Middle frontal gyrus (tissue), 1 donor: ENCODE measurements around the gene GBP1.
"Not testable (repeated sequence)": the region's sequence is repeated elsewhere in the genome, so short reads cannot be mapped to it uniquely, and the experiment has no call there.

Experiments
- DNase-seq: peaks from one replicate; pipeline ENCODE4 v3.0.0-alpha.2; 2015; ENCODE audit warnings: low spot score; ENCODE audit errors: extremely low spot score

The GBP1 gene

DNA sequence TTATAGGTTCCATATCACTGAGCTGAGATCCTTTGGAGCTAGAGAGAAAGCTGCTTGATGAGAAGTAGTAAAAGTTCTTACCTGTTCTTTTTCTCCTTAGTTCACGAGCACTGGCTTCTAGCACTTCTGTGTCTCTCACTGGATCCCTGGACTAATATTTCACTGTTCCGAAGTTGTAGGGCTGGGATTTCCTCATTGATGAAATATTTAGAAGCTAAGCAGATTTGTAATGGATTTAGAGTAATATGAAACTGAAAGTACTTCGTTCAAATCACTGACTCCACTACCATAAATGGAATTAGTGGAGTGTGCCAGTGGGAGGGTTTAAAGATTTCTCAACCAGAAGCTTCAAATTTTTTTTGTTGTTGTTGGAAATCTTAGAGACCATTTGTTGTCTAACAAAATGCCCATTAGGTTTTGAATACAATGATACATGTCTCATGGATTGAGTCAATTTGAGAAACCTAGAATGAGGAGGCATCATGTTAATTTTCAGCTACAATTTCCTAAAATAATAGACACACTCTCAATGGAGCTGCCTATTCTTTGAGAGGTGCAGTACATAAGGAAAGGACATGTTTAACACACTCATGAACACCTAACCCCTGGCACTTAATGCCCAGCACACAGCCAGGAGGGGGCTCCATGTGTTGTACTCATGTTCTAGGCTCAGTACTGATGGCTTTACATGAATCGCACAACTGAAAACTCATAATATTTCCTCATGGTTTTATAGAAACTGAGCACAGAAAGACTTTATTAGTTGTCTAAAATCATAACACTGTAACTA lies at the start of gene GBP1:
TSS of gene GBP1 (minus strand) at position 130 of the 790 bp plus-strand sequence. CDS start 1,974 bp downstream, outside the sequence.
- no peak for DNase-seq

- no peak for DNase-seq
Observed at GRCh38 chr1:89114662-89115061, 49.7 kb upstream of the GBP1 start.

DNA sequence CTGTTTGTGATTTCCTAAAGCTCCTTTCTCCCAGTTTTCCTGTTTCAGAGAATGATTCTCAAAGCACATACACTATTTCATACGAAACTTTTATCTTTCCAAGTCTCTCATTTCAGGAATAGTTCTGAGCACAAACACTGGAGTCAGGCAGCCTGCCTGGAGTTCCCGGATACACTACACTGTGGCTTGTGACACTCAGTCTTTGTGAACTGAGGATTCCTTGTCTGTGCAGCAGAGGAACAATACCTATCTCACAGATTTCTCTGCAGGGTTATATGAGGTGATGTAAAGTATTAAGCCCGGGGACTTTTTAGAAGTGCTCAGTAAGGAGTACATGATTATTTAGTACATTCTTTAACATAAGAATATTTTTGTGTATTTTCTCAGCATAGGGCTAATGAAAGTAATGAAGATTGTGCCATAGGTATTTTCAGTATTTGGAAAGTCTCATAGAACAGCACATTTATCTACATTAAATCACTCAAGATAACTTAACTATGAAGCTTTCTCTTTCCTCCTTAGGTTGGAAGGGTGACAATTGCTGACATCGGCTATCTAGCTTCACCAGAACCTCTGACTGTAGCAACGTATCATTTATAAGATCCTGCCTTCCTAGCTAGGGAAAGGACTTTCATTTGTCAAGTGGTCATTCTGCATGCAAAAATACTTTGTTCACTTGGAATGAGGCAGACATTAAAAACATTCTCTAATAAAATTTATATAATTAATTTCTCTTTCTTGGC lies 48.0 kb upstream of the GBP1 start:
- DNase-seq: no peak

DNA sequence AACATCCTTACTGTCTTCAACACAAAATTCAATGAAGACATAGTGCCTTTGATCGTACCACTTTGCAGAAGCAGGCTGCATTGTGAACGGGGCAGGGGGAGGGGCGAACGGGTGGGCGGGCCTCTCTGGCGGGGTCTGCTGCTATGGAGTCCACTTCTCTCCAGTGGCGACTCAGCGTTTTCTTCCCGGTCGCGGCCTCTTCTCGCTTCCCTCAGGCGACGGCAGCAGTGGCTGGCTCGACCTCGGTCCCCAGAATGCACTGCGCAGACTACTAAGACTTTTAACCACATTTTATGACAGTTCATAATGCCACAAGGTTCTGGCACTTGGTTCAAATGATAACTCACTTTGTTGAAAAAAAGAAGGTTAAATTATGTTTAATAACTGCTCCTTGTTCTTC lies 39.7 kb upstream of the GBP1 start:
- no peak for DNase-seq

DNA sequence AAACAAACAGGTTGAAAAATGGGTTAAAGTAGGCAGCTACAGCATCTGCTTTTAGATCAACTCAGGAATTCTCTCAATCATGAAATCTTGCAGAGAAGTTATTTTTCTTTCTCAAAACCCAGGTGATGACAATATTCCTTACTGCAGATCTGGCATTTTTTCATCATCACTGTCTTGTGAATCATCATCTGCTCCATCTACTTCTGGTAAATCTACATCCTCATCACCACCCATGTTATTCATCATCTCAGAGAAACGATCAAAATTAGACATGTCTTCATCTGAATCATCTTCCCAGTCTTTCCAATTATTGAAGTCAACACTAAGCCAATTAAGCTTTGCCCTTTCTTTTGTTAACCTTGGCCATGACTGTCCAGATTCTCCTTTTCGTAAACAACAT lies 39.1 kb upstream of the GBP1 start:
- no peak for DNase-seq

GRCh38 chr1:89102021-89102420 lies 37.0 kb upstream of the GBP1 start:
- DNase-seq: no peak

- DNase-seq: no peak
Observed at GRCh38 chr1:89100412-89100811, 35.4 kb upstream of the GBP1 start.

DNA sequence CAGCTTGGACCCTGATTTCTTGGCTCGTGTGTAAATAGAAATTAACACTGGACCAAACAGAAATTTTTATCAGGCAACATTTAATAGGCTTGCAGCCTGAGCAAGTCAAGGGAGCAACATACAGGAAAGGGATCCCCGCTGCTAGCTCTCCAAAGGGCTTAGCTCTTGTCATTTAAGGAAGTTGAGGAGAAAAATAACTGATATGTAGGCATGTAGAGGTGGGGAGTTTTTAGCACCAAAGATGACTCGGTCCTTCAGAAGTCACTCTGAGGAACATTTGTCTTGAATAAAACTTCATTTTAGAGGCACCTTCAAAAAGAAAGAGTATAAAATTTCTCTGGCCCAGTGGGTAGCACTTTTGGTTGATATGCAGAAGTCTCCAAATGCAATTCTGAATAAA lies 33.8 kb upstream of the GBP1 start:
- no peak for DNase-seq

GRCh38 chr1:89095737-89096136 lies 30.7 kb upstream of the GBP1 start:
- no peak for DNase-seq

DNA sequence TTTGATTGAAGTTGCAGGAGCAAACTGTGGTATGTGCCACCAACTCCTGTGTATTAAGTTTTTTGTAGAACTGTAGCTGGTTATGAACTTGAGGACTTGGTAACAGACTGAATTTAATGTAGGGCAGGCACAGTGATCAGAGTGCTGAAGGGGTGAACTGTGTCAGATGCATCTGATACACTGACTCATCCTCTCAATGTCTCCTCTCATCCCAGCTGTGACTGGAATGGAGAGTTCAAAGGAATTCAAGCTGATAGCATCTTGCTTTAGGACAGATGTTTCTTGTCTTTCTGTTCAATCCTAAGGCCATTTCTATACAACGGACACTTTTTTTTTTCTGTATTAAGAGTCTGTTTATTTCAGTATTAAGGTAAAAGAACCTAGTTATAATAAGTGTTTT lies 25.0 kb upstream of the GBP1 start:
- DNase-seq: no peak

DNA sequence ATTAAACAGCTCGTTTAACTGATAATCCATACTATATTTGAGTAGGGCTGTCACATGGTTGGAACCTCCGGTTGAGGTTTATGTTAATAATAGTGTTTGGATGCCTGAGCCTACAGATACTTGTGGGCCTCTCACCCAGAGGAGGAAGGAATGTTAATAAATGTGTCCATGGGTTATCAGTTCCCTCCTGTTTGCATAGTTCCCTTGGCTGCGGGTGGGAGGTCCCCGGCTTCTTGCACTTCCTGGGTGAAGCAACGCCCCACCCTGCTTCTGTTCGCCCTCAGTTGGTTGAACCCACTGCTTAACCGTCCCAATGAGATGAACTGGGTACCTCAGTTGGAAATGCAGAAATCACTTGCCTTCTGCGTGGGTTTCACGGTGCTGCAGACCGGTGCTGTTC lies 23.6 kb upstream of the GBP1 start:
- no peak for DNase-seq

DNA sequence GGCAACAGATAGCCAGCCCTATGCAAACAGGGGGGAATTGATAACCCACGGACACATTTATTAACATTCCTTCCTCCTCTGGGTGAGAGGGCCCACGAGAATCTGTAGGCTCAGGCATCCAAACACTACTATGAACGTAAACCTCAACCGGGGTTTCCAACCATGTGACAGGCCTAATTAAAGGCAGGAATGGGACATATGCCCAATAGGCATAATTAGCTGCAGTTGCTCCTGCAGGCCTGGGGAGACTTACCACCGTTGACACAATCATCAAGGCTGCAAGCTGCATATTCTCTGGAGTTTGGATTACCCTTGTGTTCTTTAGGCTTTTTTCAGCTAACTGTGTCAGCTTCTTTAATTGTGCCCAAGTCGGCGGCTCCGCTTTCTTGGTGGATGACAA lies 22.2 kb upstream of the GBP1 start:
- no peak for DNase-seq

- no peak for DNase-seq
Observed at GRCh38 chr1:89085781-89086180, 20.8 kb upstream of the GBP1 start.

DNA sequence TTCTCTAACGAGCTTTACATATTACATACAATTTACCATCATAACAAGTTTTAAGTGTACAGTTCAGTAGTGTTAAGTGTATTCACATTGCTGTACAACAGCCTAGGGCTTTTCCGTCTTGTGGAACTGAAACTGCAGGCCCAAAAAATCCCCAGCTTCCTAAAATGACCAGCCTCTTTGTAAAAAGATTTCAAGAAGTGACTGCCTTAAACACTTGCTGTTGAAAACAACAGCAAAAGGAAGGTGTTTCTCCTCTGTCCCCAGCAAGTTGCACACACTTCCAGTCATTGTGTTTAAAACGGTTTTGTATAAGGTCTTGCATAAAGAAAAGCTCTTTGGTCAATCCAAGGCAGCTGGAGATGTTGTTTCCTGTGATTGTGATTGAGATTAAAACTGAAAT lies 16.0 kb upstream of the GBP1 start:
- no peak for DNase-seq

- not testable (repeated sequence) for DNase-seq
Observed at GRCh38 chr1:89080068-89080467, 15.1 kb upstream of the GBP1 start.

DNA sequence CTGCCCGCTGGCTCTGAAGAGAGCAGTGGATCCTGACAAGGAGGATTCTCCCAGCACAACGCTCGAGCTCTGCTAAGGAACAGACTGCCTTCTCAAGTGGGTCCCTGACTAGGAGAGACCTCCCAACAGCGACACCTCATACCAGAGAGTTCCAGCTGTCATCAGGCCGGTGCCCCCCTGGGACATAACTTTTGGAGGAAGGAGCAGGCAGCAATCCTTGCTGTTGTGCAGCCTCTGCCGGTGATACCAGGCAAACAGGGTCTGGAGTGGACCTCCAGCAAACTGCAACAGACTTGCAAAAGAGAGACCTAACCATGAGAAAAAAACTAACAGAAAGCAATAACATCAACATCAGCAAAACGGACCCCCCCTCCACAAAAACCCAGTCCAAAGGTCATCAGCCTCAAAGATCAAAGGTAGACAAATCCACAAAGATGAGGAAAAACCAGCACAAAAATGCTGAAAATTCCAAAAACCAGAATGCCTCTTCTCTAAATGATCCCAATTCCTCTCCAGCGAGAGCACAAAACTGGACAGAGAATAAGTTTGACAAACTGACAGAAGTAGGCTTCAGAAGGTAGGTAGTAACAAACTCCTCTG lies 7.6 kb upstream of the GBP1 start:
- not testable (repeated sequence) for DNase-seq

DNA sequence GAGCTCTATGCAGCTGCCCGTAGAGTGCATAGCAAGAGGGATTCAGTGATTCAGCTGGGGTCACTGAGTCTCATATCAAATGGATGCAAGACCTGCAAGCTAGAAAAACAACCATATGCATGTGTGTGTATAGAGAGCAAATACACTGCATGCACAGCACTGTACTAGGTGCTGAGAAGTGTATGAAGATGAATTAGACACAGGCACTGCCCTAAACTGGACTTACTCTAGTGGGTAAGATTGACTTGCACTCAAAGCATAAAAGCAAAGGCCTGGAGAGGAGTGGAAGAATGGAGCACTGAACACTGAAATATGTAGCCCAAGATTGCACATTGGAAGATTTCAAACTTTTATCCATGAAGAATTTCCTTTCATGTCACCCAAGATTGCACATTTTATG lies 5.5 kb upstream of the GBP1 start:
- DNase-seq: no peak

- DNase-seq: no peak
Observed at GRCh38 chr1:89069951-89070350, 4.9 kb upstream of the GBP1 start.

- DNase-seq: no peak
Observed at GRCh38 chr1:89068291-89068690, 3.3 kb upstream of the GBP1 start.

- DNase-seq: no peak
Observed at GRCh38 chr1:89064632-89065031, 376 bp downstream of the GBP1 start.

- DNase-seq: no peak
Observed at GRCh38 chr1:89063094-89063493, 1.9 kb downstream of the GBP1 start.

DNA sequence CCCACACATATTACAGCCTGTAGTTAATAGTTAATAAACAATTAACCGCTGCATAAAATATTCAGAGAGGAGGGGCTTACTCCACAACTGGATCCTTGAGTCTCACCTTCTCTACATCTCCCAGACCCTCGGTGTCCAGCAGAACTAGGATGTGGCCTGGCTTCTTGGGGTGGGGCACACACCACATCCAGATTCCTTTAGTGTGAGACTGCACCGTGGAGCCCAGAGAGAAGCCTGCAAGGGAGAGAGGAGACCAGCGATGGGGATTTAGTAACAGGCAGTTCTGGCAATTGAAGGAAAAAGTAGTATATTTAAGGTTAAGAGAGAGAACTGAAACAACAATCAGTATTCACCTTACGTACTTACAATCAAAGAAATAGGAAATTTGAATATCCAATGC lies 4.9 kb downstream of the GBP1 start:
- DNase-seq: no peak

DNA sequence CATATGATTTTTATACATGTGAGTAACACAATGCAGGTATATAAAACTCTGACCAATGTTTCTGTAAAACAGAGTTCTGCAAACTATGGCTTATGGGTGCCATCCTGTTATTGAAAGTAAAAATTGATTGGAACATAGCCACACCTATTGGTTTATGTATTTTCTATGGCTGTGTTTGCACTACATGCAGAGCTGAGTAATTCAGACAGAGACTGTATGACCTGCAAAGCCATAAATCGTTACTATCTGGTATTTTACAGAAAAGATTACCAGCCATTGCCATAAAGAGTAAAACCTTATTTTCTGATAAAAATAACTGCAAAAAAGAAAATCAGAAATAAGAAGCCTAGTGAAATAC lies 13.1 kb downstream of the GBP1 start:
- DNase-seq: no peak
